ENCODE data around the gene MTHFR. TPM values are rescaled to one million over a fixed set of nuclear protein-coding genes. Genes with fewer than 3 reads are reported as not detected.
A peak's percentile ranks its signal among the peaks of the same experiment; 100 is the strongest.

The MTHFR gene
- total RNA-seq, 1 experiment from 2014 or later: 27.8 TPM

DNA sequence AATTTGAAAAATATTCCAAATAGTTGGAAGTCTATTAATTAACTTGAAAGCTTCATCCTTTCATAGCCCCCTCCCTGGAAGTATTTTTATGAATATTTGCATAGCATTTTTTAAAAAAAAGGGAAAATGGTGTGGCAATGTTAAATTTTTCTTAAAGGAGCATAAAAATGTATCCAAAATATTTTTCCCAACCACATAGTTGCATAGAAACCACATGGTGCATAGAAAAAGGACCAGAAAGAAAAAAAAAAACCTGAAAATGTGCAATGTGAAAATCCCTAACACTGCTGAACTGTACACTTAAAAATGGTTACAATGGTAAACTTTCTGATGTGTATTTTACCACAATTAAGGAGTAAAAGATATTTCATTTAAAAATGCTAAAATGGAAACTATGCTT is 35.8 kb downstream of the MTHFR start:
- no peaks in the 10 kb centered on the region for H3K27me3 ChIP-seq (replicated peaks; ENCODE audit: control insufficient read depth, insufficient read depth, low read length)
- Mint-ChIP-seq H3K9me3 (ENCODE audit: unreplicated experiment) (no peaks in the 10 kb centered on the region), H3K27ac (ENCODE audit: unreplicated experiment) (no peak overlapping the region), H3K36me3 (ENCODE audit: insufficient read depth, unreplicated experiment) (no peaks in the 10 kb centered on the region), H3K4me3 (ENCODE audit: unreplicated experiment) (no peak overlapping the region), H3K27me3 (ENCODE audit: insufficient read depth, unreplicated experiment) (no peaks in the 10 kb centered on the region), H3K4me1 (ENCODE audit: low read depth, unreplicated experiment) (no peaks in the 10 kb centered on the region)
- ChIA-PET POLR2A (no interaction called here), CTCF (no interaction called here)
- H3K4me1 ChIP-seq: peaks cover 6% of the 10 kb centered on the region; the same call in 1 of the 2 replicates
- no peak for DNase-seq
- H3K9me3 ChIP-seq: no peaks in the 10 kb centered on the region
- TF ChIP-seq, protein P1, sequence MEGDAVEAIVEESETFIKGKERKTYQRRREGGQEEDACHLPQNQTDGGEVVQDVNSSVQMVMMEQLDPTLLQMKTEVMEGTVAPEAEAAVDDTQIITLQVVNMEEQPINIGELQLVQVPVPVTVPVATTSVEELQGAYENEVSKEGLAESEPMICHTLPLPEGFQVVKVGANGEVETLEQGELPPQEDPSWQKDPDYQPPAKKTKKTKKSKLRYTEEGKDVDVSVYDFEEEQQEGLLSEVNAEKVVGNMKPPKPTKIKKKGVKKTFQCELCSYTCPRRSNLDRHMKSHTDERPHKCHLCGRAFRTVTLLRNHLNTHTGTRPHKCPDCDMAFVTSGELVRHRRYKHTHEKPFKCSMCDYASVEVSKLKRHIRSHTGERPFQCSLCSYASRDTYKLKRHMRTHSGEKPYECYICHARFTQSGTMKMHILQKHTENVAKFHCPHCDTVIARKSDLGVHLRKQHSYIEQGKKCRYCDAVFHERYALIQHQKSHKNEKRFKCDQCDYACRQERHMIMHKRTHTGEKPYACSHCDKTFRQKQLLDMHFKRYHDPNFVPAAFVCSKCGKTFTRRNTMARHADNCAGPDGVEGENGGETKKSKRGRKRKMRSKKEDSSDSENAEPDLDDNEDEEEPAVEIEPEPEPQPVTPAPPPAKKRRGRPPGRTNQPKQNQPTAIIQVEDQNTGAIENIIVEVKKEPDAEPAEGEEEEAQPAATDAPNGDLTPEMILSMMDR (IDR thresholded peaks at IDR 0.05; ENCODE audit: insufficient read depth in 1 of 2, low read depth in 1 of 2, low read length in 1 of 2, severe bottlenecking in 1 of 2, unreplicated experiment in 1 of 2): no peak
- H3K4me3 ChIP-seq (ENCODE audit: low read depth, low read length): no peak overlapping the region
- H3K36me3 ChIP-seq (ENCODE audit: control insufficient read depth, insufficient read depth, low read length): no peaks in the 10 kb centered on the region
- intact Hi-C loops (cut with micrococcal nuclease; ENCODE audit: unreplicated experiment): no loop called here
- no TSS peak for BruUV-seq (replicated peaks)

DNA sequence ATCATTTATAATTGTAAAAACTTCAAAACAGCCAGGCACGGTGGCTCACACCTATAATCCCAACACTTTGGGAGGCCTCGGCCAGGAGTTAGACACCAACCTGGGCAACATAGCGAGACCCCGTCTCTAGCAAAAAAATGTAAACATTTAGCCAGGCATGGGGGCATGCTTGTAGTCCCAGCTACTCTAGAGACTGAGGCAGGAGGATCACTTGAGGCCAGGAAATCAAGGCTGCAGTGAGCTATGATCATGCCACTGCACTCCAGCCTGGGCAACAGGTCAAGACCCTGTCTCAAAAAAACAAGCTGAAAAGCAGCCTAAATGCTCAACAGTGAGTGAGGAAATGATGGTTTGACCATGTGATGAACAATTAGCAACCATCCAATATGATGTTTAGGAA is 36.5 kb downstream of the MTHFR start:
- Mint-ChIP-seq H3K36me3 (ENCODE audit: insufficient read depth, unreplicated experiment) (no peaks in the 10 kb centered on the region), H3K27me3 (ENCODE audit: insufficient read depth, unreplicated experiment) (no peaks in the 10 kb centered on the region), H3K27ac (ENCODE audit: unreplicated experiment) (no peak overlapping the region), H3K9me3 (ENCODE audit: unreplicated experiment) (no peaks in the 10 kb centered on the region), H3K4me3 (ENCODE audit: unreplicated experiment) (no peak overlapping the region), H3K4me1 (ENCODE audit: low read depth, unreplicated experiment) (no peaks in the 10 kb centered on the region)
- TF ChIP-seq, protein P1 (IDR thresholded peaks at IDR 0.05; ENCODE audit: insufficient read depth in 1 of 2, low read depth in 1 of 2, low read length in 1 of 2, severe bottlenecking in 1 of 2, unreplicated experiment in 1 of 2): no peak
- intact Hi-C loops (cut with micrococcal nuclease; ENCODE audit: unreplicated experiment): no loop called here
- POLR2A ChIA-PET: no interaction called here
- Histone ChIP-seq H3K4me3 (ENCODE audit: low read depth, low read length) (no peak overlapping the region), H3K36me3 (ENCODE audit: control insufficient read depth, insufficient read depth, low read length) (no peaks in the 10 kb centered on the region), H3K27me3 (replicated peaks; ENCODE audit: control insufficient read depth, insufficient read depth, low read length) (no peaks in the 10 kb centered on the region), H3K4me1 (peaks cover 6% of the 10 kb centered on the region; the same call in 1 of the 2 replicates), H3K9me3 (no peaks in the 10 kb centered on the region)
- no TSS peak for BruUV-seq (replicated peaks)
- DNase-seq: no peak
- CTCF ChIA-PET: no interaction called here

DNA sequence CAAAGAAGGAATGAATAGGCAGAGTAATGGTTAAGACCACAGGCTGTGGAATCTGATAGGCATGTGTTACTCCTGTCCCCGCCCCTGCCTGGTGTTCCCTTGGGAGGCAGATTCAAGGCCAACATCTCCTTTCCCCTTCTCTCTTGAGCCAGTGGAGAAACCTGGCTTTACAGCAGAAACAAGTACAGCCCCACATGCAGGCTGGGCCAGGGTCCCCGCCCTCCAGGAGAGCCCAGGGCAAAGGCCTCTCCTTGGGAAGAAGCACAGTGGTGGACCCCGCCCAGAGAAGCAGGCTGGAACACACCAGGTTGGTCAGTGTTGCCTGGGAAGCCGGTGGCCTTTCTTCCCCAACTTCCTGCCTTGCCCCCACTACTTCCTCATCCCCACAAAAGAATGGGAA is 36.9 kb downstream of the MTHFR start:
- intact Hi-C loops (cut with micrococcal nuclease; ENCODE audit: unreplicated experiment): no loop called here
- TF ChIP-seq, protein P1 (IDR thresholded peaks at IDR 0.05; ENCODE audit: insufficient read depth in 1 of 2, low read depth in 1 of 2, low read length in 1 of 2, severe bottlenecking in 1 of 2, unreplicated experiment in 1 of 2): no peak

More for the DNA sequence above, 36.9 kb downstream of the MTHFR start:
- no peaks in the 10 kb centered on the region for H3K27me3 ChIP-seq (replicated peaks; ENCODE audit: control insufficient read depth, insufficient read depth, low read length)
- Mint-ChIP-seq H3K36me3 (ENCODE audit: insufficient read depth, unreplicated experiment) (no peaks in the 10 kb centered on the region), H3K27me3 (ENCODE audit: insufficient read depth, unreplicated experiment) (no peaks in the 10 kb centered on the region), H3K4me3 (ENCODE audit: unreplicated experiment) (no peak overlapping the region), H3K9me3 (ENCODE audit: unreplicated experiment) (no peaks in the 10 kb centered on the region), H3K27ac (ENCODE audit: unreplicated experiment) (no peak overlapping the region), H3K4me1 (ENCODE audit: low read depth, unreplicated experiment) (no peaks in the 10 kb centered on the region)
- H3K4me1 ChIP-seq: peaks cover 6% of the 10 kb centered on the region; the same call in 1 of the 2 replicates
- DNase-seq: peak; percentile 30 to 66
- H3K9me3 ChIP-seq: no peaks in the 10 kb centered on the region
- H3K4me3 ChIP-seq (ENCODE audit: low read depth, low read length): no peak overlapping the region
- H3K36me3 ChIP-seq (ENCODE audit: control insufficient read depth, insufficient read depth, low read length): no peaks in the 10 kb centered on the region
- BruUV-seq (replicated peaks): no TSS peak
- ChIA-PET POLR2A (no interaction called here), CTCF (no interaction called here)

Data from Caco-2 (cell line).